Regular cardiac myocyte (primary cell): ENCODE measurements around the gene PAN2. TPM values are rescaled to one million over a fixed set of nuclear protein-coding genes. Genes with fewer than 3 reads are reported as not detected.

Experiments
- total RNA-seq: library from RNA; depleted of rRNA; stranded (reverse); fragments of >200 nt; gene quantifications from 2 replicates; pipeline ENCODE4 v1.2.3, GENCODE V29; 2014

PAN2 gene
- total RNA-seq: 10.0 and 27.3 TPM in 2 replicates

GRCh38 chr12:56333679-56334489 is at the start of gene PAN2:
PAN2 (minus strand) TSS chr12:56334000; CDS start chr12:56333094, 906 bp downstream.

GRCh38 chr12:56362130-56363059 is 28.6 kb upstream of the PAN2 start, which contains the start of gene APOF:
APOF (minus strand) TSS chr12:56362857; CDS start chr12:56362745, 112 bp downstream.

GRCh38 chr12:56359851-56360767 is 26.3 kb upstream of the PAN2 start, which contains the start of gene STAT2:
STAT2 (minus strand) TSS chr12:56360107; CDS start chr12:56356571, 3,536 bp downstream.

GRCh38 chr12:56338308-56339157 is 4.7 kb upstream of the PAN2 start, which contains the start of gene IL23A:
IL23A (plus strand) TSS chr12:56338884; CDS start chr12:56339045, 161 bp downstream.

GRCh38 chr12:56315622-56316473 is 18.0 kb downstream of the PAN2 start, which contains the start of gene CNPY2:
CNPY2 (minus strand) TSS chr12:56315988; CDS start chr12:56315217, 771 bp downstream.

GRCh38 chr12:56299853-56300643 is 33.8 kb downstream of the PAN2 start, which contains the start of gene CS:
CS (minus strand) TSS chr12:56300330; CDS start chr12:56300201, 129 bp downstream.

GRCh38 chr12:56266693-56267442 is 66.9 kb downstream of the PAN2 start, which contains the start of gene COQ10A:
COQ10A (plus strand) TSS chr12:56266942; CDS start chr12:56267119, 177 bp downstream.

Other genes starting within 250 kb of the PAN2 start
- 84.0 and 204 TPM in 2 replicates for gene PA2G4, start 229.4 kb downstream of the PAN2 start, total RNA-seq
- gene RPL41, start 217.4 kb downstream of the PAN2 start, total RNA-seq: 2,066 and 2,753 TPM in 2 replicates
- 4.0 and 5.6 TPM in 2 replicates for gene ZC3H10, start 215.7 kb downstream of the PAN2 start, total RNA-seq
- 303 and 307 TPM in 2 replicates for gene ESYT1, start 205.7 kb downstream of the PAN2 start, total RNA-seq
- gene MYL6B, start 181.4 kb downstream of the PAN2 start, total RNA-seq: 35.7 and 60.0 TPM in 2 replicates
- gene MYL6, start 175.6 kb downstream of the PAN2 start, total RNA-seq: 1,570 and 2,884 TPM in 2 replicates
- 33.0 and 36.0 TPM in 2 replicates for gene SMARCC2, start 144.5 kb downstream of the PAN2 start, total RNA-seq
- 99.3 and 165 TPM in 2 replicates for gene RNF41, start 112.1 kb downstream of the PAN2 start, total RNA-seq
- 20.9 and 28.8 TPM in 2 replicates for gene NABP2, start 109.7 kb downstream of the PAN2 start, total RNA-seq
- 0.85 TPM in 1 of 2 replicates, not detected in the other for gene SLC39A5, start 103.9 kb downstream of the PAN2 start, total RNA-seq
- 14.7 and 18.0 TPM in 2 replicates for gene ANKRD52, start 75.6 kb downstream of the PAN2 start, total RNA-seq
- 3.3 and 5.9 TPM in 2 replicates for gene COQ10A, start 67.1 kb downstream of the PAN2 start, total RNA-seq
- 62.9 and 99.7 TPM in 2 replicates for gene CS, start 33.7 kb downstream of the PAN2 start, total RNA-seq
- gene CNPY2, start 18.0 kb downstream of the PAN2 start, total RNA-seq: 93.0 and 106 TPM in 2 replicates
- gene IL23A, start 4.9 kb upstream of the PAN2 start, total RNA-seq: 0.28 and 0.38 TPM in 2 replicates
- 105 and 295 TPM in 2 replicates for gene STAT2, start 26.1 kb upstream of the PAN2 start, total RNA-seq
- not detected in 2 replicates for gene APOF, start 28.9 kb upstream of the PAN2 start, total RNA-seq
- 4.5 and 33.4 TPM in 2 replicates for gene TIMELESS, start 115.4 kb upstream of the PAN2 start, total RNA-seq
- gene MIP, start 120.7 kb upstream of the PAN2 start, total RNA-seq: 0.19 TPM in 1 of 2 replicates, not detected in the other
- gene SPRYD4, start 134.6 kb upstream of the PAN2 start, total RNA-seq: 1.1 and 1.5 TPM in 2 replicates
- gene GLS2, start 154.2 kb upstream of the PAN2 start, total RNA-seq: under 0.01 TPM in 1 of 2 replicates, not detected in the other
- gene RBMS2, start 187.8 kb upstream of the PAN2 start, total RNA-seq: 12.3 and 13.0 TPM in 2 replicates